Dedifferentiated amniotic fluid mesenchymal stem cell (primary cell): Measurements from ENCODE around the gene RBM22.
"Not testable (repeated sequence)": the region's sequence is repeated elsewhere in the genome, so short reads cannot be mapped to it uniquely, and the experiment has no call there.

Experiments
- DNase-seq: peaks from one replicate; pipeline ENCODE4 v3.0.0-alpha.2; 2016; ENCODE audit errors: extremely low spot score

Gene RBM22

DNA sequence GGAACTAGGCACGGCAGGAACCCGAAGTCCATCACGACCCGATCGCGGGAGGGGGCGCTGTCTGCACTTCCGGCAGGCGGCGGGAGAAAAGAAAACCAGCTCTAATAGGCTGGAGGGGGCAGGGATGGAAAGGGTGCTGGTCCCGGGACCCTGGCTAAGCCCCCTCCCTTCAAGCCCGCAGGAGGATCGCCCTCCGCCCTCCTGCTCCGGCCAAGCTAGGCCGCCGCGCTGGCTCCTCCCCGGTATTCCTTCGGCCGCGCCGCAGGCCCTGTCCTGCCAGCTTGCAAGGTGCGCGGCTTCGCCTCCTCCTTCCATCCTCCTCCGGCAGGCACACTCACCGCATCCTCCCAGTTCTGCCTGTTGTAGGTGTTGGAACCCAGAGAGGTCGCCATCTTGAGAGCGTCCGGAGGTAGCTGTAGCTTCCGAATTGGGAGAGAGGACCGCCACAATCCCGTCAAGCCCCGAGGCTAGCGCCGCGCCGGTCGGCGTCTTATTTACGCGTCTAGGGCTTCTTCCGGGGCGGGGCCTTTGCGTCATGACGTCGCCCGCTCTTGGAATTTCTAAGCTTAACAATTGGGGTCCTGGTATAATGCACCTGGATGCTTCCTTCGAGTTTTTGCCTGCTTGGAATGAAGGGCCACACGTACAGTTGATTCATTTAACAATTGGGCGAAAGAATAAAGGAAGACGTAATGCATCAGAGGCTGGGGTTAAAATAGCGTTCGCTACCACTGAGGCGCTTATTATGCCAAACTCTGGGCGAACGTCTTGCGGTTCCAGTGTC is at the start of gene RBM22:
Gene RBM22, minus strand, starts transcription at position 469 of the 784 bp plus-strand sequence. Its CDS starts 77 bp downstream, at position 392.
- DNase-seq, result peak; percentile 85

DNA sequence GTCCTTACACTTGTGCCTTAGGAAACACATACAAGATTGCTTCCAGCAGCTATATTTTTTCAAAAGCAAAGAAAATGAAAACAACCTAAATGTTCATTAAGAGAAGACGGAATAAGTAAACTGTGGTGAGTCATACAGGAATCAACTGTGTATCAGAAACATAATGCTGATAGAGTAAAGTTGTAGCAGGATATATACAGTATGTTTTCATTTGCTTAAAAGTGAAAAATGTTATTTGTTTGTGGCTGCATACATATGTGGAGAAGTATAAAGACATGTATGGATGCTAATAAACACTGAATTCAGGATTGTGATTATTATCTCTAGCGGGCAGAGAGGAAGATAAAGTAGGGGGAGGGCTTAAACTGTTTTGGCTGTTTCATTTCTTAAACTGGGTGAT is 49.6 kb upstream of the RBM22 start:
- DNase-seq, result no peak

DNA sequence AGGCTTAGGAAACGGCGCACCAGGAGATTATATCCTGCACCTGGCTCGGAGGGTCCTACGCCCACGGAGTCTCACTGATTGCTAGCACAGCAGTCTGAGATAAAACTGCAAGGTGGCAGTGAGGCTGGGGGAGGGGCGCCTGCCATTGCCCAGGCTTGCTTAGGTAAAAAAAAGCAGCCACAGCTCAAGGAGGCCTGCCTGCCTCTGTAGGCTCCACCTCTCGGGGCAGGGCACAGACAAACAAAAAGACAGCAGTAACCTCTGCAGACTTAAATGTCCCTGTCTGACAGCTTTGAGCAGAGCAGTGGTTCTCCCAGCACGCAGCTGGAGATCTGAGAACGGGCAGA is 42.3 kb upstream of the RBM22 start:
- DNase-seq, result not testable (repeated sequence)

DNA sequence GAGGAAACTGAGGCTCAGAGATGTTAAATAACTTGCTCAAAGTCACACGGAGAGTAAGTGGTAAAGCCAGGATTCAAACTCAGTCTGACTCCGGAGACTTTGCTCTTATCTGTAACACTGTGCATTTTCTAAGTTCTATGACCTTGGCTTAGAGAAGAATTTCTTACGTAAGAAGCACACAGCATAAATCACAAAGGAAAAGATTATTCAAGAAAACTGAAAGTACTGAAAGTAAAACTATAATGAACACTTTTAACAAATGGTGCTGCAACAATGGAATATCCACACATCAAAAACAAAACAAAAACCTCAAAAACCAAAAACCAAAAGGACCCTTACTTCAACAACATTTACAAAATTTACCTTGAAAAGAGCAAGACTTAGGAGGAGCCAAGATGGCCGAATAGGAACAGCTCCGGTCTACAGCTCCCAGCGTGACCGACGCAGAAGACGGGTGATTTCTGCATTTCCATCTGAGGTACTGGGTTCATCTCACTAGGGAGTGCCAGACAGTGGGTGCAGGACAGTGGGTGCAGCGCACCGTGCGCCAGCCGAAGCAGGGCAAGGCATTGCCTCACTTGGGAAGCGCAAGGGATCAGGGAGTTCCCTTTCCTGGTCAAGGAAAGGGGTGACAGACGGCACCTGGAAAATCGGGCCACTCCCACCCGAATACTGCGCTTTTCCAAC is 41.7 kb upstream of the RBM22 start:
- DNase-seq, result not testable (repeated sequence)

- no peak for DNase-seq
Measured at GRCh38 chr5:150740992-150741391, 40.1 kb upstream of the RBM22 start.

DNA sequence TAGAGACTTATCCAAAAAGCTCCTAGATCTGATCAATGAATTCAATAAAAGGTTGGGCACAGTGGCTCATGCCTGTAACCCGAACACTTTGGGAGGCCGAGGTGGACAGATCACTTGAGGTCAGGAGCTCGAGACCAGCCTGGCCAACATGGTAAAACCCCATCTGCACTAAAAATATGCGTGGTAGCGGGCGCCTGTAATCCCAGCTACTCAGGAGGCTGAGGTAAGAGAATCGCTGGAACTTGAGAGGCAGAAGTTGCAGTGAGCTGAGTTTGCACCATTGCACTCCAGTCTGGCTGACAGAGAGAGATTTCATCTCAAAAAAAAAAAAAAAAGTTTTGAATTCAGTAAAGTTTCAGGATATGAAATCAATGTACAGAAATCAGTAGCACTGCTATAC is 38.0 kb upstream of the RBM22 start:
- no peak for DNase-seq

DNA sequence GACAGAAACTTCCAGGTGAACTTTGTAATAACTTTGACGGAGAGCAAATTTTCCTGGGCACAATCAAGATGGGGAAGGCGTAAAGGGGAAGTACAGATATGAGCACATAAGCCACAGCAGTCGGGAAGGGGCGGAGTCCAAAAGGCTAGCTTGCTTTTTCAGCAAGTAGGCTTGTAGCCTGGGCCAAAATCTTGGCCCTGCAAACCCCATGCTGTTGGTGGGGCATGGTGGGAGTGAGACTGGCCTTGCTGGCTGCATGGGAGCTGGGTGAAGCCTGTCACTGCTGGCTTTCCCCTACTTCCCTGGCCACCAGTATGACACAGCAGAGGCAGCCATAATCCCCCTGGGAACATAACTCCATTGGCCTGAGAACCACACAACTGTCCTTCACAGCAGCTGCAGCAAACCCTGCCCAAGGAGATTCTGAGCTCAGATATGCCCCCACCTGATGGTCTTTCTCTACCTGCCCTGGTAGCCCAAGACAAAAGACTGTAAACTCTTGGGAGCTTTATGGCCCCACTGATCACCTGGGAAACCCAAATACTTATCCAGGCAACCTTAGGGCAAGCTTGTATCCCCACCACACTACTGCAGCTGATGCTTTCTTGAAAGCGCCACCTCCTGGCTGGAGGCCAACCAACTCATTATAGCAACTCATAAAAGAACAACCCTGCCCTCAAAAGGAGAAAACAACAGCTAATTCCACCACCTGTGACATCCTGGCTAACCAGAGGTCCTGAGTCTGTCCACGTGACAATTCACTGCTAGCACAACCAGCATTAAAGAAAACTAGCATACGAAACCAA is 33.9 kb upstream of the RBM22 start:
- no peak for DNase-seq

GRCh38 chr5:150731669-150732242 is 30.9 kb upstream of the RBM22 start:
- no peak for DNase-seq

DNA sequence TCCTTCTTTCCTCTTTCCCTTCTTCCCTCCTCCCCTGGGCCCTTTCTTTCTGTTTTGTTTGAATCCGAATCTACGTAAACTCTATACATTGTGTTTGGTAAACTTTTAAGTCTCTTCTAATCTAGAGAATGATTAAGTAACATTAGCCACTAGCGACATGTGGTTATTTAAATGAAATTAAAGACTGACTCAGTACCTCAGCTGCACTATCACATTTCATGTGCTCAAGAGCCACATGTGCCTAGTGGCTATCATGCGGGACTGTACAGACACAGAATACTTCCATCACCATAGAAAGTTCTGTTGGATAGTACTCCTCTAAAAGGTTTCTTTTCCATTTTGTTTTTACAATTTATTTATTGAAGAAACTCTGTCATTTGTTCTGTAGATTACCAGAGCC is 29.0 kb upstream of the RBM22 start:
- no peak for DNase-seq

DNA sequence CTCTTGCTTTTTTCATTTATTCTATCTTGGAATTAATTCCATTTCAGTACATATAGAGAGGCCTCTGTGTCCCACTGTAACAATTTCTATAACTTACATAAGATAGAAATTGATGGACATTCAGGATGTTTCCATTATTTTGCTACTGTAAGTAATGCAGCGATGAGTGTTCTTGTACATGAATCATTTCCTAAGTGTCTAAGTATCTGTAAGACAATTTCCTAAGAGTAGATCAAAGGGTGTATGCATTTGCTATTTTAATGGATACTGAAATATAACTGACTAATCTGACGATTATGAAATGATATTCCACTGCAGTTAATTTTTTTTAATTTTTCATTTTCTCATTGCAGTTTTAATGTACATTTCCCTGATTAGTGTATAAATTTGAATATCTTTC is 23.0 kb upstream of the RBM22 start:
- no peak for DNase-seq

- no peak for DNase-seq
Measured at GRCh38 chr5:150710165-150710564, 9.3 kb upstream of the RBM22 start.

GRCh38 chr5:150706776-150707390 is 6.0 kb upstream of the RBM22 start:
- DNase-seq, result no peak

- no peak for DNase-seq
Measured at GRCh38 chr5:150703762-150704161, 2.9 kb upstream of the RBM22 start.

GRCh38 chr5:150700246-150700593 is 642 bp downstream of the RBM22 start:
- DNase-seq, result peak; percentile 17

DNA sequence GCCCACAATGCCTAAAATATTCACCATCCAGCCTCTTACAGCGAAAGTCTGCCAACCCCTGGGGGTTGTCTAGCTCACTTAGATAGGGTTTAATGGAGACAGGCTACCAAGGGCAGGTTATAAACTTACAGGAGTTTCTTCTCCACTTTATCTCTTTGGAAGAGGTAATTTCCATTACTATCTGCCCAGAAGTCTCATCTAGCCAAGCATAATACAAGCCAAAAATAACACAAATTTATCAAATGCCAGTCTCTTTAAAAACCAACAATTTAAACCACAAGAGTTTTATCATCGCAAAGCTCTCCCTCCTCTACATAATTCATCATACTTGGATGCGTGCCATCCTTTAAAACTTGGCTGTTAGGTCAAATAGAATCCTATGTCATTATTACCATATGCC is 6.2 kb downstream of the RBM22 start:
- DNase-seq, result peak; percentile 28

DNA sequence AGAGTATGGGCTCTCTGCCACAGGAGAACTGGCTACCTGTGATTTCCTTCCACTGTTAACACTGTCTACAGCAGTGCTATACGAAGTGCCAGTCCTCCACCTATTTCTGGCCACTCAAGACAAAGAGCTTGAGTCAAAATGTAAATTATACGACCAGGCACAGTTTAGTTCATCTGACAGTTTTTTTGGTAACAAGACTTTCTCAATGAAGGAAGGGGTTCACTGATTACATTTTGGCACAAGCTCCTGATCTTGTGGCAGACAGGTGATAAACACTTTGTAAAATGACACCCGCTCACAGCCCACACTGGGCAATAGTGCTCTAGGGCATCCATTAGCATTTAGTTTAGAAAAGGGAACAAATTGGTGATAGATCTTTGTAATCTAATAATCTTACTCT is 8.6 kb downstream of the RBM22 start:
- DNase-seq, result no peak

DNA sequence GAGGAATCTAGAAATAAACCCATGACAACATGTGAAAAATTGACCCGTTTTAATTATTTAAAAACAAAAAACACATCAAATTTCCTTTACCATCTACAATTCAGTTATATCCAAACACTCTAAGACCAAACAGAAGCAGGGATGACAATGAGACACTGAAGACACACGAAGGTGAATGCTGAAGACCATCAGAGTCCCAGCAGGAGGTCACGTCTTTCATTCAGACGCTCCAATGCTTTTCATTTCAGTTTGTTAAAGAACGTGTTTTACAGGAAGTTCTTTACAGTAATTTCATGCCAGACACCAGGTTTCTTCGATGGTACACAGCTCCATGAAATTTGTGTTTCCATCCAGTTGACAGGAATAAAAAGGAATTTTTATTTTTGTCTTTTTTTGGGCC is 10.1 kb downstream of the RBM22 start:
- no peak for DNase-seq

GRCh38 chr5:150689120-150689519 is 11.7 kb downstream of the RBM22 start:
- no peak for DNase-seq

- DNase-seq, result no peak
Measured at GRCh38 chr5:150676578-150676977, 24.3 kb downstream of the RBM22 start.

DNA sequence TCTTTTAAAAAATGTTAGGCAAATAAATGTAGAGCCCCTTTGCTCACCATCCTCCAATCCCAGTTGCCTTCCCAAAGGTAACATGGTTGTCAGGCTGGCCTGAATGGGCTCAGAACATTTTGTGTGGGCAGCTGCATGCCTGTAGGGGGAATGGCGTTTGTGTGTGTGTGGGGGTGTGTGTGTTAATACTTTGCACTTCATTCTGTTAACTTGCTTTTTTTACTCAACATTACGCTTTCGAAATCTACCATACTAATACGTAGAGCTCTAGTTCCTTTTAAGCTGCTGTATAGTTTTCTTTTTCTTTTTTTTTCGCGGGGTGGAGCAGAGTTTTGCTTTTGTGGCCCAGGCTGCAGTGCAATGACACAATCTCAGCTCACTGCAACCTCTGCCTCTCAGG is 25.8 kb downstream of the RBM22 start:
- no peak for DNase-seq

DNA sequence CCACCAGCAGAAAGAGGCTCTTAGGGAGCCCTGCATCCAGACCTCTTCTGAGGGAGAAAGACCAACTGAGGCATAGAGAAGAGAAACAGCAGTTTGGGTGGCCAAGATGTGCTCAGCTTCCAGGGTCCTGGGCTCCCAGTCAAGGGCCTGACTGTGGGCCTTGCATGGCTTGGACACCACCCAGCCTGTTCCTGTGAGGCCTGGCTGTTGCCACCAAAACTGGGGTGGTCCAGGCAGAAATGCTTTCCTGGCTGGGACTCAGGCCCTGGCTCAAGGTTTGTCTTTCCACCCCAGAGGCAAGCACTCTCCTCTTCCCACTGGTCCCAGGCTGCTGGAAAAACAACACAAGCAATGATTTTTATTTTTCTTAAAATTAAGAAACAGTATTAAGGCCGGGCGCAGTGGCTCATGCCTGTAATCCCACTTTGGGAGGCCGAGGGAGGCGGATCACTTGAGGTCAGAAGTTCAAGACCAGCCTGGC is 26.5 kb downstream of the RBM22 start:
- no peak for DNase-seq

- no peak for DNase-seq
Measured at GRCh38 chr5:150672884-150673275, 28.0 kb downstream of the RBM22 start.
